GM19193 (cell line): ENCODE data around the gene PLEKHM1.

Experiments
- POLR2A ChIP-seq: IDR thresholded peaks from 4 replicates; pipeline ENCODE4 v1.6.1; 2011; ENCODE audit not compliant: insufficient read depth, insufficient read length; ENCODE audit errors: extremely low read depth

PLEKHM1 gene

GRCh38 chr17:45396496-45397205 is 93.9 kb downstream of the PLEKHM1 start:
- TF ChIP-seq POLR2A, result no peak

GRCh38 chr17:45395569-45396415 is 94.7 kb downstream of the PLEKHM1 start:
- no peak for TF ChIP-seq POLR2A

GRCh38 chr17:45394913-45395568 is 95.5 kb downstream of the PLEKHM1 start:
- TF ChIP-seq POLR2A, result no peak

GRCh38 chr17:45394564-45394912 is 96.0 kb downstream of the PLEKHM1 start:
- TF ChIP-seq POLR2A, result no peak

GRCh38 chr17:45394091-45394490 is 96.4 kb downstream of the PLEKHM1 start:
- TF ChIP-seq POLR2A, result no peak

- no peak for TF ChIP-seq POLR2A
Observed at GRCh38 chr17:45393411-45393810, 97.1 kb downstream of the PLEKHM1 start.

GRCh38 chr17:45391918-45392317 is 98.6 kb downstream of the PLEKHM1 start:
- TF ChIP-seq POLR2A, result no peak

- no peak for TF ChIP-seq POLR2A
Observed at GRCh38 chr17:45391291-45391690, 99.2 kb downstream of the PLEKHM1 start.

GRCh38 chr17:45389354-45389753 is 101.2 kb downstream of the PLEKHM1 start:
- TF ChIP-seq POLR2A, result no peak

- TF ChIP-seq POLR2A, result no peak
Observed at GRCh38 chr17:45388604-45389325, 101.8 kb downstream of the PLEKHM1 start.

- TF ChIP-seq POLR2A, result no peak
Observed at GRCh38 chr17:45387739-45388138, 102.8 kb downstream of the PLEKHM1 start.

GRCh38 chr17:45386178-45386577 is 104.3 kb downstream of the PLEKHM1 start:
- TF ChIP-seq POLR2A, result no peak
